Subcutaneous abdominal adipose tissue (tissue), 5 donors: ENCODE results near the gene MRPL41.
"Not testable (repeated sequence)": the region's sequence is repeated elsewhere in the genome, so short reads cannot be mapped to it uniquely, and the experiment has no call there.

Experiments used
- H3K27ac ChIP-seq: one replicate; pipeline ENCODE4 v1.7.0; 2013; ENCODE audit warnings: low read depth, mild to moderate bottlenecking, inconsistent platforms, low read length, moderate library complexity
- H3K27me3 ChIP-seq, 5 donors: one replicate each; pipeline ENCODE4 v1.7.0; 2013; ENCODE audit warnings: low read length in 5 of 5, inconsistent platforms in 1 of 5; ENCODE audit not compliant: control insufficient read depth in 5 of 5, insufficient read depth in 4 of 5
- H3K36me3 ChIP-seq, 5 donors: one replicate each; pipeline ENCODE4 v1.7.0; 2013; ENCODE audit warnings: low read length in 5 of 5; ENCODE audit not compliant: control insufficient read depth in 5 of 5, insufficient read depth in 5 of 5
- H3K4me1 ChIP-seq, 5 donors: one replicate each; pipeline ENCODE4 v1.7.0; 2013; ENCODE audit warnings: low read length in 5 of 5, mild to moderate bottlenecking in 3 of 5, moderate library complexity in 1 of 5; ENCODE audit not compliant: control insufficient read depth in 5 of 5, insufficient read depth in 5 of 5
- H3K4me3 ChIP-seq, 5 donors: one replicate each; pipeline ENCODE4 v1.7.0; 2013; ENCODE audit warnings: low read length in 5 of 5, low read depth in 1 of 5
- H3K9ac ChIP-seq, 5 donors: one replicate each; pipeline ENCODE4 v1.7.0; 2013; ENCODE audit warnings: low read length in 5 of 5, mild to moderate bottlenecking in 4 of 5, moderate library complexity in 3 of 5
- H3K9me3 ChIP-seq, 5 donors: one replicate each; pipeline ENCODE4 v1.7.0; 2013; ENCODE audit warnings: low read length in 5 of 5; ENCODE audit not compliant: control insufficient read depth in 5 of 5
- donor health status: healthy.
- donor health status: healthy.
- donor health status: healthy.
- donor health status: healthy.
- donor health status: healthy.

MRPL41 gene

DNA sequence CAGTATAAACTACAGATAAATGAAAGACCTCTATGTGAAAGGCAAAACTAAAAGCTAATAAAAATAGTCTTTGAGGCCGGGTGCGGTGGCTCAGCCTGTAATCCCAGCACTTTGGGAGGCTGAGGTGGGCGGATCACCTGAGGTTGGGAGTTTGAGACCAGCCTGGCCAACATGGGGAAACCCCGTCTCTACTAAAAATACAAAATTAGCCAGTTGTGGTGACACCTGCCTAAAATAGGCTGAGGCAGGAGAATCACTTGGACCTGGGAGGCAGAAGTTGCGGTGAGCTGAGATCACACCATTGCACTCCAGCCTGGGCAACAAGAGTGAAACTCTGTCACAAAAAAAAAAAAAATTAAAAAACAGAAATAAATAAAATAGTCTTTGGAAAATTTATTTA, 38.5 kb upstream of the MRPL41 start:
- H3K9ac ChIP-seq, H3K4me1 ChIP-seq: not testable (repeated sequence)
- peaks cover 5 to 37% (median 16%) of the 10 kb centered on the region in 5 donors for H3K36me3 ChIP-seq

DNA sequence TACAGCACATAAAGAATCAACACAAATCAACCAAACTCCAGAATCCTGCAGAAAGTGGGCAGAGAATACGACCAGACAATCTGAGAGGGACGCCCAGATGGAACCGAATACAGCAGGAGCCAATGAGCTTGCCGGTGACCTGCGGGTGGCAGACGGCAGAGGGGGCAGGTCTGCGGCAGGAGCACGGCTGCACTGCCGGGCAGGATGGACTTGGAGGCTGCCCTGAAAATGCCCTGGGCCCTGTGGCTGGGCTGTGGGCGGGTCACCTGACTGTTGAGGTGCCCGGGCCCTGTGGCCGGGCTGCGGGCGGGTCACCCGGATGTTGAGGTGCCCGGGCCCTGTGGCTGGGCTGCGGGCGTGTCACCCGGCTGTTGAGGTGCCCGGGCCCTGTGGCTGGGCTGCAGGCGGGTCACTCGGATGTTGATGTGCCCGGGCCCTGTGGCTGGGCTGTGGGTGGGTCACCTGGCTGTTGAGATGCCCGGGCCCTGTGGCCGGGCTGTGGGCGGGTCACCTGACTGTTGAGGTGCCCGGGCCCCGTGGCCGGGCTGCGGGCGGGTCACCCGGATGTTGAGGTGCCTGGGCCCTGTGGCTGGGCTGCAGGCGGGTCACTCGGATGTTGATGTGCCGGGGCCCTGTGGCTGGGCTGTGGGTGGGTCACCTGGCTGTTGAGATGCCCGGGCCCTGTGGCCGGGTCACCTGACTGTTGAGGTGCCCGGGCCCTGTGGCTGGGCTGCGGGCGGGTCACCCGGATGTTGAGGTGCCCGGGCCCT, 37.7 kb upstream of the MRPL41 start:
- H3K36me3 ChIP-seq = peaks cover 5 to 35% (median 14%) of the 10 kb centered on the region in 5 donors
- not testable (repeated sequence) for H3K27ac ChIP-seq, H3K4me3 ChIP-seq, H3K4me1 ChIP-seq, H3K9ac ChIP-seq, H3K27me3 ChIP-seq, H3K9me3 ChIP-seq

More for the DNA sequence above, 38.5 kb upstream of the MRPL41 start:
- H3K27ac ChIP-seq, H3K27me3 ChIP-seq, H3K9me3 ChIP-seq, H3K4me3 ChIP-seq: not testable (repeated sequence)

GRCh38 chr9:137514691-137515337, 36.9 kb upstream of the MRPL41 start:
- Histone ChIP-seq H3K9ac (no peak overlapping the region), H3K9me3 (no peaks in the 10 kb centered on the region)

GRCh38 chr9:137515338-137515724, 36.3 kb upstream of the MRPL41 start:
- H3K27me3 ChIP-seq = no peaks in the 10 kb centered on the region
- H3K27ac ChIP-seq = no peak overlapping the region
- H3K9me3 ChIP-seq = no peaks in the 10 kb centered on the region
- no peak overlapping the region for H3K4me3 ChIP-seq
- peaks cover 0 to 38% (median 16%) of the 10 kb centered on the region in 5 donors for H3K36me3 ChIP-seq
- H3K9ac ChIP-seq = no peak overlapping the region
- H3K4me1 ChIP-seq = no peaks in the 10 kb centered on the region

More at GRCh38 chr9:137514691-137515337, 36.9 kb upstream of the MRPL41 start:
- H3K36me3 ChIP-seq = peaks cover 0 to 36% (median 15%) of the 10 kb centered on the region in 5 donors
- no peak overlapping the region for H3K27ac ChIP-seq
- H3K27me3 ChIP-seq = no peaks in the 10 kb centered on the region
- no peaks in the 10 kb centered on the region for H3K4me1 ChIP-seq
- no peak overlapping the region for H3K4me3 ChIP-seq

GRCh38 chr9:137516144-137516917, 35.3 kb upstream of the MRPL41 start:
- H3K36me3 ChIP-seq = peaks cover 0 to 40% (median 21%) of the 10 kb centered on the region in 5 donors
- H3K9ac ChIP-seq = no peak overlapping the region
- H3K4me1 ChIP-seq = no peaks in the 10 kb centered on the region
- no peaks in the 10 kb centered on the region for H3K9me3 ChIP-seq
- H3K27me3 ChIP-seq = no peaks in the 10 kb centered on the region
- no peak overlapping the region for H3K4me3 ChIP-seq
- no peak overlapping the region for H3K27ac ChIP-seq

DNA sequence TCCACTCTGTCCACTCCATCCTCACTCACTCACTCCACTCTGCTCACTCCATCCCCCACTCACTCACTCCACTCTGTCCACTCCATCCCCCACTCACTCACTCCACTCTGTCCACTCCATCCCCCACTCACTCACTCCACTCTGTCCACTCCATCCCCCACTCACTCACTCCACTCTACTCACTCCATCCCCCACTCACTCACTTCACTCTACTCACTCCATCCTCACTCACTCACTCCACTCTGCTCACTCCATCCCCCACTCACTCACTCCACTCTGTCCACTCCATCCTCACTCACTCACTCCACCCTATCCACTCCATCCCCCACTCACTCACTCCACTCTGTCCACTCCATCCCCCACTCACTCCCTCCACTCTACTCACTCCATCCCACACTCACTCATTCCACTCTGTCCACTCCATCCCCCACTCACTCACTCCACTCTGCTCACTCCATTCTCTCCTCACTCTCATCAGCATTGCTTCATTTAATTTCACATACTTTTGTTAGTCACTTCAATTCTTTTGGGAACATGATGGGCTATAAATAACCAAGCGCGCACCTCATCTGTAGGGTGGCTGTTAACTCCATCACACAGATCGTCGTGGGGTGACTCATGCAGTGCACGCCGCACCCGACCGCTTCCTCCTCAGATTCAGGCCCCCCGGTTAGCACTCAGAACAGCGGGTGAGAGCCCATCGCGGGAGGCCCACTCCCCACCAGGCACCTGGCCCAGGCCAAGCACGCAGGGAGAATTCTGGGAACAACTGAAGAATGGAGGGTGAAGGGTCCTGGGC, 32.8 kb upstream of the MRPL41 start:
- H3K36me3 ChIP-seq = peaks cover 0 to 37% (median 22%) of the 10 kb centered on the region in 5 donors
- not testable (repeated sequence) for H3K4me3 ChIP-seq, H3K27ac ChIP-seq, H3K9me3 ChIP-seq, H3K9ac ChIP-seq, H3K4me1 ChIP-seq, H3K27me3 ChIP-seq

DNA sequence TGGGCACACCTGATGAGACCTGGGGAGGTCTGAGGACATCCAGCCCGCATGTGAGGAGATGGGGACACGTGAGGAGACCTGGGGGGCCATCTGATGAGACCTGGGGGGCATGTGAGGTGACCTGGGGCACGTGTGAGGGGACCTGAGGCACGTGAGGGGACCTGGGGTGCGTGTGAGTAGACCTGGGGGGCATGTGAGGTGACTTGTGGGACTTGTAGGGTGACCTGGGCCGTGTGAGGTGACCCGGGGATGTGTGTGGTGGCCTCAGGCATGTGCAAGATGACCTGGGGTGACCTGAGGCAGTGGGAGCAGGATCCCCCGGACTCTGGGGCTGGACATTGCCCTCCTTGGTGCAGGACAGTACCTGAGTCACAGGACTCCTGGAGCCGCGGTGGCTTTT, 32.1 kb upstream of the MRPL41 start:
- Histone ChIP-seq H3K4me1 (no peaks in the 10 kb centered on the region), H3K9ac (no peak overlapping the region)

DNA sequence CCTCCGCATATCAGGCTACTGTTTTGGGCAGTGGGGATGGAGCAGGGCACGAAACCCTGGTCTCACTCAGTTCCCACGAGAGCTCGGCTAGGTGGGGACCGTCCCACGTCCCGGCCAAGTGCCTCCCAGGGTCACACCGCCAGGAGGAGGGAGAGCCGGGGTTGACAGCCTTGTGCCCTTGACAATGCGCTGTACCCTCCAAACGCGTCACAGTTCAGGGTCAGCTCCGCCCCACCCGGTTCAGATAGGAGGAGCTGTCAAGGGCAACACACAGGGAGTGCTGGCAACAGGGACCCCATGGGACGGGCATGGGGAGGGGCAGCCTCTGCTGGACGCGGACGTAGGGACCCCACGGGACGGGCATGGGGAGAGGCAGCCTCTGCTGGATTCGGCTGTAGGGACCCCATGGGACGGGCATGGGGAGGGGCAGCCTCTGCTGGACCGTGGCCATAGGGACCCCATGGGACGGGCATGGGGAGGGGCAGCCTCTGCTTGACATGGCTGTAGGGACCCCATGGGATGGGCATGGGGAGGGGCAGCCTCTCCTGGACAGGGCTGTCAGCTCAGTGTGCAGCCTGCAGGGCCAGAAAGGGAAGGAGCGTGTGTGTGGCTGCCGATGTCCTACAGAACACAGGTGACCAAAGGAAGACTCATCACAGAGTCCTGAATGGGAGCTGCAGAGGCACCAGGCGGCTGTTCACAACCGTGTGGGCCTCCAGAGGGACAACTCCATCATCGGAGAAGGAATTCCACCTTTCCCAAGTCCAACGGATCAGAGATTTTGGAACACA, 30.9 kb upstream of the MRPL41 start:
- no peak overlapping the region for H3K9ac ChIP-seq
- no peak overlapping the region for H3K4me3 ChIP-seq
- H3K27ac ChIP-seq = no peak overlapping the region
- peaks cover 0 to 34% (median 24%) of the 10 kb centered on the region in 5 donors for H3K36me3 ChIP-seq
- H3K27me3 ChIP-seq = no peaks in the 10 kb centered on the region
- H3K9me3 ChIP-seq = no peaks in the 10 kb centered on the region
- H3K4me1 ChIP-seq = peaks cover 0 to 3% (median 0%) of the 10 kb centered on the region in 5 donors

More for the DNA sequence above, 32.1 kb upstream of the MRPL41 start:
- H3K27me3 ChIP-seq = no peaks in the 10 kb centered on the region
- H3K4me3 ChIP-seq = no peak overlapping the region
- H3K9me3 ChIP-seq = no peaks in the 10 kb centered on the region
- no peak overlapping the region for H3K27ac ChIP-seq
- peaks cover 0 to 43% (median 26%) of the 10 kb centered on the region in 5 donors for H3K36me3 ChIP-seq

DNA sequence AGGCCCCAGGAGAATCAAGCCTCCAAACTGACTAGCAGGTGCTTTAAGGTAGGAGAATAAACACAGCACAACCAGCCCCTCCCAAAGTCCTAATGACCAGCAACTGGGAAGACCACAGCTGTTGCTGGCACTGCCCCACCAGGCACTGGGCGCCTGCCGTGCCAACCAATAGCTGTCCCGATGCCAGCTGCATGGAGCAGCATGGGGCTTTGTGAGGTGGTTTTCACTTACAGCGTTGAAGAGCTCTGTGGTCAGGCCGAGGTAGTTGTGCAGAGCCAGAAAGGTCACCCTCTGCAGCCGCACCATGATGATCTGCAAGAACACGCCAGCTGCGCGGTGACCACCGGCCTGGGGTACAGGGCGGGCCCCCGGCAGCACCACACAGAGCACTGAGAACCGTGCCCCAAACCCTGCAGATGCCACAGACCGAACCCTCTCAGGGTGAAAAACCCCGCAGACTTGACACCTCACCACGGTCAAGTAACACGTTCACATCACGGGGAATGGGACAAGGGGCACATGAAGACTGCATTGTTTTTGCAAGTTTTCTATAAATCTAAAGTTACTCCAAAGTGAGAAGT, 30.2 kb upstream of the MRPL41 start:
- Histone ChIP-seq H3K9me3 (no peaks in the 10 kb centered on the region), H3K27me3 (no peaks in the 10 kb centered on the region), H3K9ac (no peak overlapping the region), H3K4me3 (no peak overlapping the region), H3K36me3 (peaks cover 0 to 34% (median 24%) of the 10 kb centered on the region in 5 donors), H3K4me1 (peaks cover 0 to 3% (median 0%) of the 10 kb centered on the region in 5 donors), H3K27ac (no peak overlapping the region)
